Ammon's horn (tissue), 1 donor: Measurements from ENCODE around the gene NECTIN3.

ENCODE experiments used
- DNase-seq: peaks from one replicate; pipeline ENCODE4 v3.0.0-alpha.2; 2016; ENCODE audit warnings: low spot score

The NECTIN3 gene

DNA sequence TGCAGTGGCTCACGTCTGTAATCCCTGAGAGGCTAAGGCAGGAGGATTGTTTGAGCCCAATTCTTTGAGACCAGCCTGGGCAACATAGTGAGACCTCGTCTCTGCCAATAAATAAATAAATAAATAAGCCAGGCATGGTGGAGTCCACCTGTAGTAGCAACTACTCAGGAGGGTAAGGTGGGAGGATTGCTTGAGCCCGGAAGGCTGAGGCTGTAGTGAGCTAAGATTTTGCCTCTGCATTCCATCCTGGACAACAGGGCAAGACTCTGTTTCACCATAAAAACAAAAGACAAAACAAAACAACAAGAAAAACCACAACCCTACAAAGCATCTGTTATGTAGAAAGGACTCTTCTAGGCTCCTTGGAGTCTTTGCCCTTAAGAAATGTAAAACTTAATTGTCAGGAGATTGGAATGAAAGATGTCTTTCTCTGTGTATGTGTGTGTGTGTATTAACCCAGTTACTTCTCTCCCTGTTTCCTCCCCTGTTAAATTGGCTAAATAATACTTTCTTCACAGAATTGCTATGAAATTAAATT, 9.5 kb downstream of the NECTIN3 start:
- DNase-seq = no peak

DNA sequence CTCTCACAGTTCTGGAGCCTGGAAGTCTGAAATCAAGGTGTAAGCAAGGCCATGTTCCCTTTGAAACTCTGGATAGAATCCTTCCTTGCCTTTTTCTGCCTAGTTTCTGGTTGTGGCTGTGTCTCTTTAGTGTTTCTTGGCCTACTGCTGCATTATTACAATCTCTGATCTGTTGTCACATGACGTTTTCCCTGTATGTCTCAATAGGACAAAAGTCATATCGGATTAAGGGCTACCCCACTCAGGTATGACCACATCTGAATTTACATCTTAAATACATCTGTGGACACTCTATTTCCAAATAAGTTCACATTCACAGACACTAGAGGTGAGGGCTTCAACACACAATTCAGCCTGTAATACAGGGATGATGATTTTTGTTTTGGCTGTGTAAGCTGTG, 13.3 kb downstream of the NECTIN3 start:
- DNase-seq = no peak

DNA sequence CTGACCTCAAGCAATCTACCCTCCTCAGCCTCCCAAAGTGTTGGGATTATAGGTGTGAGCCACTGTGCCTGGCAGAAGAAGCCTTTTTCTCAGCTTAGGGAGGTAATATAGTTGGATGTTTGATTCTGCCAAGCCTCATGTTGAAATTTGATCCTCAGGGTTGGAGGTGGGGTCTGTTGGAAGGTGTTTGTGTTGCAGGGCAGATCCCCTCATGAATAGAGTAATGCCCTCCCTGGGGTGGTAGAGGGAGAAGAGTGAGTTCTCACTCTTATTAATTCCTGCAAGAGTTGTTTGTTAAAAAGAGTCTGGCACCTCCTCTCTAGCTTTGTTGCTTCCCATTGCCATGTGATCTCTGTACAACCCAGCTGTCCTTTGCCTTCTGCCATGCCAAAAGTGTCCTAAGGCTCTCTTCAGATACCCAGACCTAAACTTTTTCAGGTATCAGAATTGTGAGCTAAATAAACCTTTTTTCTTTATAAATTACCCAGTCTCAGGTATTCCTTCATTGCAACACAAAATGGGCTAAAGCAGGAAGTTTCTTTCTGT, 16.4 kb downstream of the NECTIN3 start:
- DNase-seq = no peak

DNA sequence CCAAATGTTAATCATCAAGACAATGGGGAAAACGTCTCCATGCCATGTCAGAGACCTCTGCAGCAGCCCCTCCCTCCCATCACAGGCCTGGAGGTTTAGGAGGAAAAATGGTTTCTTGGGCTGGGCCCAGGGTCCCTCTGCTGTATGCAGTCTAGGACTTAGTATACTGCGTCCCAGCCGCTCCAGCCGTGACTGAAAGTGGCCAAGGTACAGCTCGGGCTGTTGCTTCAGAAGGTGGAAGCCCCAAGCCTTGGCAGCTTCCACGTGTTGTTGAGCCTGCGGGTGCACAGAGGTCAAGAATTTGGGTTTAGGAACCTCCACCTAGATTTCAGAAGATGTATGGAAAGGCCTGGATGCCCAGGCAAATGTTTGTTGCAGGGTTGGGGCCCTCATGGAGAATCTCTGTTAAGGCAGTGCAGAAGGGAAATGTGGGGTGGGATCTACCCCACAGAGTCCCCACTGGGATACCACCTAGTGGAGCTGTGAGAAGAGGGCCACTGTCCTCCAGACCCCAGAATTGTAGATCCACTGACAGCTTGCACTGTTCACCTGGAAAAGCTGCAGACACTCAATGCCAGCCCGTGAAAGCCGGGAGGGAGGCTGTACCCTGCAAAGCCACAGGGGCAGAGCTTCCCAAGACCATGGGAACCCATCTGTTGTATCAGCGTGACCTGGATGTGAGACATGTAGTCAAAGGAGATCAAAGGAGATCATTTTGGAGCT, 25.0 kb downstream of the NECTIN3 start:
- DNase-seq = no peak

DNA sequence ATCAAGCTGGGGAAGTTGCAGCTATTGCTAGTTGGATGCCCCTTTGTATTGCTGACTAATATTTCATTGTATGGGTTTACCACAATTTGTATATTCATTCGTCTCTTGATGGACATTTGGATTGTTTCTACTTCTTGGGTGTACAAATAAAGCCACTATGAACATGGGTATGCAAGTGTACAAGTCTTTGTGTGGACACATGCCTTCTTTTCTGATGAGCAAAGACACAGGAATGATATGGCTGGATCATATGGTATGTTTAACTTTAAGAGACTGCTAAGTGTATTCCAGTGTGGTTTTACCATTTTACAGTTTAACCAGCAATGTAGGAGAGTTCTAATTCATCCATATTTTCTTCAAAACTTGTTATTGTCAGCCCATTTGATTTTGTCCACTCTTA, 32.2 kb downstream of the NECTIN3 start:
- DNase-seq = no peak

DNA sequence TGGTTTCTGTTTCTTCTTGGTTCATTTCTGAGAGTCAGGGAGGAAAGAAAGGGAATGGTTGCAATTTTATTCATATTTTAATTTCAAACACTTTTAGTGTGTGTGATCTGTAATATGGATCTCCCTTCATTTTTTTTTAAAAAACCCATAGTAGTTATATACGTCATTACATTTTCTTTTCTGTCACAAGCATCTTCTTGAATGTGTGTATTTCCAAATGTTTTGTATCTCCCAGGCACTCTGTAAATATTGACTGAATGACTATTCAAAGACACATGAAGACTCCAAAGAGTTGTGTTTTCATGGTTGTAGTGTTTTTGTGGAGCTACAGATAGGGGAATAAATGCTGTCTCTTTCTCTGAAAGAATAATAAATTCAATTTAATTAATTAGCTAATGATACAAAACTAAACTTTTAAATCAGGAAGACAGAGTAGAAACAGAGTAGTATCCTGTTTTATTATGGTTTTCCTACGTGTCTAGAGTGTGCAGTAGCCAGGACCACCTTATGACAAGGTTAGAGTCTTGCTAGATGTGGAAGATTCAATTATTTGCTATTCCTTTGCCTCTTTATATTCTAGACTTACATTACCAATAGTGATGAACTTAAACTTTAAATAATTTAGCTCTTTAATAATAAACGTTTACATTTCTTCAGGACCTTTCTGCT, 35.5 kb downstream of the NECTIN3 start:
- no peak for DNase-seq

DNA sequence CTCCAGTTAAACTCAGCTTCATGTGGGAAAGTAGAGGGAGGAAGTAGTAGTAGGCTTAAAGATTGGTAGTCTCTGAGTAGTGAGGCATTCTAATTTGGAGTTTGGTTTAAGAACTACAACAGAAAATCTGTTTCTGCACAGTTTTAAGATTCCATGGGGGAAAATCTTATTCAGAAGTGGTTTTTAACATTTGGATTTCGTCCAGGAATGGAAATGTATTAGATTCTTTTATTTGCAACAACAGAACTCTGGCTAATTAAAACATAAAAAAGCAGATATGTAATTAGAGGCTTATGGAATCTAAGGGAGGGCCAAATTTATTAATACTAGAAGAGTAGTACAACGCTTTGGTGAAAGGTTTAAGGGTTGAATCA, 36.0 kb downstream of the NECTIN3 start:
- DNase-seq = no peak

DNA sequence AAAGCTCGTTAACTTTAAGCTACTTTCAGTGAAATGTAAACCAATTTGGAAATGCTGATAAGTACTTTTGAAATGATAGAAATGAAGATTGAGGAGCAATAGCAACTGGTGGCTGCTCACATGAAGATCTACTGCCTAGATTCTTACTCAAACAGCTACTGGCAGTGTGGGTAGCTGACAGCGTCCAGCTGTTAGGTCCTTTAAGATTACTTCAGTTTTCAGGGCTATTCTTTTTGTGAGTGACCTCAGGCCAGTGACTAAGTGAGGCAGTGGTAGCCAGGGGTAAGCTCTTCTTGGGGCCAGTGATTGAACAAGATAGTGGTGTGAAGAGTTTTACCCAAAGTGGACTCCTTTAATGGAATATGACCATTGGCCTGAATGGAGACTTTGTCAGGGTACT, 41.3 kb downstream of the NECTIN3 start:
- no peak for DNase-seq

DNA sequence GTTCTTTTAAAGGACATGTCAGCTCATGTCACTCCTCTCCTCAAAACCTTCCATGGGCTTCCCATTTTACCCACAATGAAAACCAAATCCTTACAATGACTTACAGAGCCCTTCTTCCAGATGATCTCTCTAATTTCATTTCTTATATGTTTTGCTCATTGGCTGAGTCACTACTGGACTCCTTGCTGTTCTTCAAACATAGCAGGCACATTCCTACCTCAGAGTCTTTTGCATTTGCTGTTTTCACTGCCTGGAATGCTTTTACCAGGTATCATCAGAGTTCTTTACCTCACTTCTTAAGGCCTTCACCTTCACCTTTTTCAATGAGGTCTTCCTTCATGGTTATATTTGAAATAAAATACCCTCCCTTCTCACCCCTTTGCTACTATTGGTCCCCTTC, 57.3 kb downstream of the NECTIN3 start:
- DNase-seq = no peak

DNA sequence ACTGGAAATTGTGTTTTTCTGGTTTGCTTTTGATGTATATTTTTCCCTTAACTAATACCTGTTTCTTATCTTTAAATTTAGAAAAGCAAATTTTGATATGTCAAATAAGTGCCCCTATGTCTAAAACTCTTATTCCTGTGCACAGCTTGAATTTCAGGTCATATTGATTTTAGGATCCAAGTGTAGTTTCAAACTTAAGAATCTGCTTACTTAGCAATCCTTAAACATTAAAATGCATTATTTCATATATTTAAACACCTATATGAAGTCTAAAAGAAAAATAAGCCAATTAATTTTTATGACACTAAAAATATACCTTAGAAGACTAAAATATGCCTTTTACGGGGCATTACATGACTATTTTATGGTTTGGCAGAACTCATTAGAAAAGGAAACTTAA, 59.2 kb downstream of the NECTIN3 start:
- DNase-seq = no peak

DNA sequence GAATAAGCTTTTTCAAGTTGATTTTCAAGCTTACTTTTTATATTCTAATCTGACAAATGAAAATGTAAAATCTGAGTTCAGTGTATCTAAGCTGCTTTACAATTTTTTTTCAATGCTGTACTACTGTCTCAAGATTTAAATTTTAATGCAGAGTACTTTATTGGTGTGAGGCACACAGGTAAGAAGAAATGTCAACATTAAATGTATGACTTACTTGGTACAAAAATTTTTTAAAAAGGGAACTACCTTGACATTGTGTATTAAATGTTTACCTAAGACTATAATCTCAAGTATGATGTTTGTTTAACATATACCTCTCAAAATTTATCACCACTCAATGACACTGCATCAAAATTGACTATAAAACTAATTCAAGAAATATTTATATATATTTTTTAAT, 62.7 kb downstream of the NECTIN3 start:
- DNase-seq = no peak

DNA sequence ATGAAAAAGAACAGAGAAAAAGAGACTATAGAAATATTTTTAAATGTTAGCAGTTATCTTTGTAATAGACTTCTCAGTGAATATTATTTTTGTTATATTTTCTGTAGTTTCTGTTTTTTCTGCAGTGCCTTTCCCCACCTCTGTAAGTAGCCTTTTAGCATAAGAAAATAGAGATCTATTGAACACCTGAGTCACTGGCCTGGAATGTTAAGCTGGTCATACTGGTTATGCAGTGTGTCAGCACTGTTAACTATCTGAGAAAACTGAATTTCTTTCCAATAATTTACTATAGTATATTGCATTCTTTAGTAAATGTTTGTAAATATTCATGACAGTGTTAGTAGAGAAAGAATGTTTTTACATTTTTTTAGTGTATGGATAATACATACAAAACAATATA, 79.8 kb downstream of the NECTIN3 start:
- DNase-seq = no peak

DNA sequence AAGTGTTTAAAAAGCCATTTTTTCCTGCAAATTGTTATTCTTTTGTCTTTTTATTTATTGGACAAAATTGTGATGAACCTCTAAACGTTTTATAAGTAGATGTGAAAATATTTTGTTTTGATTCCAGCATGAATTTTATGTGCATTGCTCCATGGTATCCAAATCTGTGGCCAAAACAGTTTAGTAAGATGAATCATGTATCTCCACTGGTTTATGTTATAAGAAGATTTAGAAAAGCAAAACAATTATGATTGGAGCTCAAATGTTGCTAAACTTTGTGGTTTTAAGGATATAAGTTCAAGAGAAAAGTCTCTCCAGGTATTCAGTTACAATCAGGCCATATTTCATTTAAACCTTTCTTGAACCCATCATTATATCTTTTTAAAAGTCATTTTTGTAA, 80.9 kb downstream of the NECTIN3 start:
- DNase-seq = no peak

DNA sequence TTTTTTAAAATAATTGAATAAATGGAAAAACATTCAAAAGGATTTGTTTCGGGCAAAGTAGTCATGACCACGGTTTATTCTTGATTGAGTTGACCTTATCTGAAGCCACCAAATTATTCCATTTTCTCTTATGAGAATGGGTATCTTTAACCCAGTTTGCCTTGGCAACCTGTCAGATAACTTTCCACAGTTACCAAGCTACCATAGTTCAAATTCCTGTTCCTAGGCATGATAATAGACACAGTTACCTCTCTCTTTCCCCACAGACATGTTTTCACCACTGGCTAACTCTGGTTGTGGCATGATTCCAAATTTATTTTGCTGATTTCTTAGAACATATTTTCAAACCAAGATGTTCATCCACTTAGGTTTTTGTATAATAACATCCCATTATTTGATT, 84.9 kb downstream of the NECTIN3 start:
- DNase-seq = no peak

DNA sequence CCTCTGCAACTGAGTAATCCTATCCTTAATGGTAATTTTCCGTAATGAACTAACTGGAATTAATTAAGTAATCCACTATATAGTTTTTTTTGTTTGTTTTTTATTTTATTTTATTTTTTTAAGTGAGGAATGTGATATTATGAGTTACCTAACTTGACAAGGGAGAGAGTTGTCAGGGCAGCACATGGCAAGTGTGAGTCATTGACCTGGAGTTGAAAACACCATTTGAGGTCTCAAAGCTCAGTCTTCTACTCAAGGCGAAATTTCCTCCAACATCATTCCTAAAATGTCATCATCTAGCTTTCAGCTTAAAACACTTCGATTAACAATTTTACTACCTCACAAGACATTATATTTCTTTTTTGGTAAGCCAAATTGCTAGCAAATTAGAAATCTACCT, 87.8 kb downstream of the NECTIN3 start:
- DNase-seq = no peak

DNA sequence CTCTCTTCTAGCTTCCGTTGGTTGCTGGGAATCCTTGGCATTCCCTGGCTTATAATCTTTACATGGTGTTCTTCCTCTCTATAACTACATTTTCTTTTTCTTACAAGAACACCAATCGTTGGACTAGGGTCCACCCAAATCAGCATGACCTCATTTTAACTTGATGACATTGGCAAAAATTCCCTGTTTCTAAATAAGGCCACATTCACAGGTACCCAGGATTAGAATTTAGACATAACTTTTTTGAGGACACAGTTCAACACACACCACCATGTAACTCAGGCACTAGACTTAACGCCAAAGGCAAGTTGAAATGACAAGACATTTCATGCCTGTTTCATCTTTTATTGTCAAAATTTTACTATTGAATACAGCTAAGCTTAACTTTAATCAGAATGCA, 93.0 kb downstream of the NECTIN3 start:
- DNase-seq = no peak

DNA sequence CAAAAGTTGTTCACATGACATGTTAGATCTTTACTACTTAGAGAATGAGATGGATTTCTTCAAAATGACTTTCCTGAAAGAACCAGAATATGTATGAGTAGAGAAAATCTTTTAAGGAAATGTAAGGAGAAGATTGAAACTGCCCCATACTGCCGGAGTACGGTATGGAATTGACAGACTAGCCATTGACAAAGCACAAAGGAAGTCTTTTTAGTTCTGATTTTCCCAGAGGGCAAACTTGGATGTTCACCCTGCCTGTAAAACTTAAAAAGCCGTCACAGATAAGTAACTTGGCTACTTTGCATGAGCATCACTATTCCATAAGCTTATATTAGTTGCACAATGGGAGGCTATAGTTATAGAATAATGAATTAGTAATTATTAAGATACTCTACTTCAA, 93.8 kb downstream of the NECTIN3 start:
- no peak for DNase-seq

DNA sequence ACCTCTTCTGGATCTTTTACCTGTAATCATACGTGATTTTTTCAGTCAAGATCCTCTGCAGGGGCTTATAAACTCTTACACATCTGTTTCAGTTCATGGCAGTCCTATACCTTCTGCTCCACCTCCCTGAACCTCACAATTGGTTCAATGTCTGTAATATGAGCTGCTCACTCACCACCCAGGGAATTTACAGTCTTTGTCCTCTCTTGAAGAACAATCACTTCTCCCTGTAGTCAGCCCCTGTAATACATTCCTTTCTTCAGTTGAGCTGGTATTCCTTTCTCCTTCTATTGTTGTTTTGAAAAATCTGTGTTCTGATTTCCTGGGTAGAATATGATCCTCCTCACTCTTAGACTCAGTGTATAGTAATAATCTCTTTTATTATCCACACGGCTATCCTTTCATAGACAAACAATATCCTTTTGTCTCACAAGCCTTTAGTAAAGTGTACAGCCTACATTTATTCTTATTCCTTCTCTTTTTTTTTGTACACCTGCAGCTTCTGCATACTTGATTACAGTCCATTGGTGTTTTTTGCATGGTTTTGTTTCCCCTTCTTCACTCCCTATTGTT, 101.8 kb downstream of the NECTIN3 start:
- no peak for DNase-seq

DNA sequence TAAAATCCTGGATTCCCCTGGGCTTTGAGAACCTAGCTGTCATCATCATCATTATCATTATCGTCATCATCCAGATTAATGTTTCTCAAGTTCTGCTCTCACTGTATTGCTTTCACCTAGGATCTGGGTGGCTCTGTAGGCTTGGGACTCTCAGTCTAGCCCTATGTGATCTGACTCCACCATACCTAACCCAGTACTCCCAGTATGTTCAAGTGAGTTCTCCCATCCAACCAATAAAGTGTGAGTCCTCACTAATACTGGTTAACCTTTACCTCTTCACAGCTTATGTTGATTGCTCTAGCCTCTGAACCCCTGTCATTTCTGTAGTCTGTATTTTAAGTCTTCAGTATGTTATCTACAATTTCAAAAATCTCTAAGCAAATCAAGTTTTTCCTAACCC, 102.3 kb downstream of the NECTIN3 start:
- DNase-seq = no peak

DNA sequence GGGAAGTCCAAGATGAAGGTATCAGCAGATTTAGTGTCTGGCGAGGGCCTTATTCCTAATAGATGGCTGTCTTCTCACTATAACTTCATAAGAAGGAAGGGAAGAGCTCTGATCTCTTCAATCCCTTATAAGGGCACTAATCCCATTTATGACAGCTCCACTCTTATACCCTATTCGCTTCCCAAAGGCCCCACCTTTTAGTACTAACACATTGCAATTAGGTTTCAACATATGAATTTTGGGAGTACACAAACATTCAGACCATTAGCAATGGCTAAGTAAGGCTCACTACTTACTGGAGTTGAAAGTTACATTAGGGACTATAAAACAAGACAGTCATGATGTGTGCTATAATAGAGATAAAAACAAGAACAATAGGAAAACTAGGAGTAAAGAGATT, 118.9 kb downstream of the NECTIN3 start:
- DNase-seq = no peak

DNA sequence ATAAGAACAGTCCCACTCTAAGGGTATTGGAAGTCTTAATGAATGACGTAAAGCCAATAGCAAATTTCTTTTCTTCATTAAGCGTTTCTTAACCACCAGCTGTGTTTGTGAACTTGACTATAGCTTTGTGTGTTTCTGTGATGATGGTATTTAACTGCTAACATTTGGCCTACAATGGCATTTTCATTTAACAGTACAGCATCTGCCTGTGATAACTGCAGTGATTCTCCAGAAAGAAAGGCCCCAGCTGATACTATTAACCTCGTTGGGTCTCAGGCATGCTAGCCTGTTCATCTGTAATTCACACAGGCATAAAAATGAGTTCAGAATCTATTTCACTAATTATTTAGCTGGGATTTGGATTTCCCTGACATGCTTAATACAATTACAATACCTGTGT, 121.9 kb downstream of the NECTIN3 start:
- no peak for DNase-seq

DNA sequence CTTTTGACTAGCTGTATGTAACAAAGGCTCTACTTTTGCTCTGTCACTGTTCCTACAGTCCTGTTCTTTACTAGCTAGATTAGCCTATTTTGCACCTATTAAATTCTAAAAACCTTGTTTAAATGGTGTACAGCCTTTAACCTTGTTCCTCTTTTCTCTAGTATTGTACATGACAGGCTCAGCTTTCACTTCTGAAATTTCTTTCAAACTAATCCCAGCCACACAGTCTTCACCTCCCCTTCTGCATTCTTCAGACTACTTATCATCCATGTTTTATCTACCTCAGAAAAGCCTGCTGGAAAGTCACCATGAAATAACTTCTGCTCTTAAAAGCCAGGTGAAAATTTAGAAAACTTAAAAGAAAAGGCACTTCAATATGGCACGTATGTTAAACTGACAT, 122.4 kb downstream of the NECTIN3 start:
- no peak for DNase-seq

DNA sequence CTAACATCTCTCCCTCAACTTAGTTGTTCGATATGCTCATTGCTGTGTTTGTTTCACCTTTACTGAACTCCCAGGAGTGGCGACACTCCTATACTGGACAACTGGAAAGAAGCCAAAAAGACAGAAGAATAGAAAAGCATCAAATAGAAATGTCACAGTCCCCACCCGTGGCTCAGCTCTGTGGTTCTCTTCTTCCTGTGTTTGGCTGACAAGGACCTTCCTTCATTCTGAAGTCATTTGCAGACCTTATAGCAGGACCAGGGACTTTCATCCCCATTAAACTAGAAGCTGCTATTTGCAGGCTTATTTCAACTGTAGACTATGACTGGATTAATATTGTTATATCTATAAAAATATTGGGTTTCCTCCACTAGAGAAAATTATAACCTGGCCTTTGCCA, 125.9 kb downstream of the NECTIN3 start:
- no peak for DNase-seq
